Amygdala (tissue), 56 donors: ENCODE results near the gene CD200.

Experiments
- DNase-seq, 56 donors: peaks; one replicate each; lab custom pipeline; 2025; lab: John Stamatoyannopoulos, UW

CD200 gene, protein sequence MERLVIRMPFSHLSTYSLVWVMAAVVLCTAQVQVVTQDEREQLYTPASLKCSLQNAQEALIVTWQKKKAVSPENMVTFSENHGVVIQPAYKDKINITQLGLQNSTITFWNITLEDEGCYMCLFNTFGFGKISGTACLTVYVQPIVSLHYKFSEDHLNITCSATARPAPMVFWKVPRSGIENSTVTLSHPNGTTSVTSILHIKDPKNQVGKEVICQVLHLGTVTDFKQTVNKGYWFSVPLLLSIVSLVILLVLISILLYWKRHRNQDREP

DNA sequence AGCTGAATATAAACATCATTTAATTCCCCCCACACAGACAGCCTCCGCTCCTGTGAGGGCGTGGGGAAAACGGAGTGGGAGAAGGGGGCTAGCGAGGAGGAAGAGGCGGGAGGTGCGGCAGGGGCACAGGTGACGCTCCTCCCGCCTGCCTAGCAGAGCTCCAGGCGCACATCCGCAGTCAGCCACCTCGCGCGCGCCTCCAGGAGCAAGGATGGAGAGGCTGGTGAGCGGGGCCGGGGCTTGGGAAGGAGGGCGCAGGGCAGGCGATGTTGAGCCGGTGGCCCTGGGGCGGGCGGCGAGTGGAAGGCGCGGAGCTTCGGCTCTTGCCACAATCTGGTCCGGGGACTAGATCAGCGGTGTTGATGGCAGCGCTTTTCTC is at the start of gene CD200:
TSS of gene CD200 (plus strand) at position 155 of the 379 bp plus-strand sequence. CDS start at position 212, 57 bp downstream.
- peak in 48 of 56 donors; percentile 11 to 84 (median 60) for DNase-seq

DNA sequence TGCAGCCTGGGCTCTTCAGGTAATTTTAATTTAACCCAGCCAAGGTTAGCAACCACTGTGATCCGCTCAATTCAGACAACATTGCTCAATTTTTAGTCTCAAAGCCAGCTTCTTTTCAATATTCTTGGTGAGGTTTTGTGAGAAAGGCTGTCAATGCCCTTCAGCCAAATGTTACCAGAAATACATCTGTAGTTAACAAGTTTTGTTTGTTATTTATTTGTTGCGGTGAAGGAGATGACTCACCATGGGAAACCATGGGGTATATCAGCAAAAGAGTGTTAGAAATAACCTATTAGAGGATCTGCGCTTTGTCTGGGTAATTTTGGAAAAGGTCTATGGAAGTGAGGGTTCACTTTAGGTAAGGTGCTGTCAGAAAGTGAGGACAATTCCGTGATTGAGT is 43.9 kb upstream of the CD200 start:
- DNase-seq, result no peak

DNA sequence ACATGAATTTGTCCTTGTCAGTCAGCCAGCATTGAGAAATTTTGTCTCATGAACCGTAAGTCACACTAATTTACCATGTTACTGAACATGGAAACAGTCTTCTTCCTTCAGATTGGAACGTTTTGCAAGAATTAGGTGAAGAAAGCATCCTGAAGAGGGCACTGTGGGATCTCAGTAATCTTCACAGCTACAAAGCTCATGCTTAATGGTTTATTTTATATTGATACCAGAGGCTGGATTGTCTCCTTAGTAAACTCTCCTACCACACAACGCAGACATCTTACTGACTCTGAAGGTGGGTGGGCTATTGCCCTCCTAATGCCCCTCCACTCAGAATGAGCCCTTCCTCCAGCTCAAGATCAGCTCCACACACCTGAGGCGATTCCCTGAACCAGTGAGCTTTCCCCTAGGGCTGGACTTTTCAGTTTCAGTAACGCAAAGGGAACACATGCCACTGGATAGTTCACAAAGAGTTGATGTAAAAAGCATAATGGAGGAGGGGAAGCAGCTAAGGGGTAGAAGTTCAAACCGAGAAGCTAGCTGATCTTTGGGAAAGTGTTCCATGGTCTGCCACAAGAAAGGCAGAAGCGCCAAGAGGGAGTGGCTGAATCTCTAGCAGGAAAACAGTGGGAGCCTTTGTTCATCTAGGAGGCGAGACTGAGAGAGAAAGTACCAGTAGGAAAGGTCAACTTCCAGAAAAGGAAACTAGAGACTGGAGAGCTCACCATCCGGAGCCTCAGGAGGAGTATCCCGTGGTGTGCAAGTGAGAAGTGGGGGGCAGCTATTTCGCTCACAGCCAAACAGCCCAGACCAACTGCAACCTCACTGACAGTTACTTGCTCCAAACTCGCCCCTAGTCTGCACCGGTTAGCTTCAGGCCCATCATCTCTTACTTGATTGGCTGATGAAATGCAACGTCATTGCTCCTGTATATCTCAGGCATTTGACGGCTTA is 39.3 kb upstream of the CD200 start, which contains the start of gene SLC9C1:
TSS of gene SLC9C1 (minus strand) at position 849 of the 954 bp plus-strand sequence. CDS start 7,425 bp downstream, outside the sequence.
- peak in 28 of 56 donors; percentile 6 to 78 (median 44) for DNase-seq

DNA sequence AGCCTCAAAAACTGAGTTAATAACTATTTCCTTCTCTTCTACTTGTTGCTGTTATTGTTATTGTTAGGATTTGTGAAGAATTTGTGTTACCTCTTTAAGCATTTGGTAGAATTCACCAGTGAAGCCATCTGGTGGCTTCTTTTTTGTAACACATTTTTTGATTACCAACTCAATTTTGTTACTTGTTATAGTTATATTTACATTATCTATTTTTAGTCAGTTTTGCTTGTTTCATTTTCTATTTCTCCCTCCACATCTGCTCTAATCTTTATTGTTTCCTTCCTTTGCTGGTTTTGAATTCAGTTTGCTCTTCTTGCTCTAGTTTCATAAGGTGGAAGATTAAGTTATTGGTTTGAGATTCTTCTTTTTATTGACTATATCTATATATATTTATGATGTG is 35.2 kb upstream of the CD200 start:
- DNase-seq, result no peak

DNA sequence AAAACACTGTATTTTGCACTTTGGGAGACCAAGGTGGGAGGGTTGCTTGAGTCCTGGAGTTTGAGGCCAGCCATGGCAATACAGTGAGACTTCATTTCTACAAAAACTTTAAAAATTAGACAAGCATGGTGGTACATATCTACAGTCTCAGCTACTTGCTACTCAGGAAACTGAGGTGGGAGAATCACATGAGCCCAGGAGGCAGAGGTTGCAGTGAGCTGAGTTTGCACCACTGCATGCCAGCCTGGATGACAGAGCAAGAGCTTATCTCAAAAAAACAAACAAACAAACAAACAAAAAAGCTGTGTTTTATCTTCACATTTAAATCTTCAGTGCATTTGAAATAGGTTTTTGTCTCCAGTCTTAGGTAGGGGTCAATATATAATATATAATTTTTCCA is 34.2 kb upstream of the CD200 start:
- DNase-seq, result no peak

DNA sequence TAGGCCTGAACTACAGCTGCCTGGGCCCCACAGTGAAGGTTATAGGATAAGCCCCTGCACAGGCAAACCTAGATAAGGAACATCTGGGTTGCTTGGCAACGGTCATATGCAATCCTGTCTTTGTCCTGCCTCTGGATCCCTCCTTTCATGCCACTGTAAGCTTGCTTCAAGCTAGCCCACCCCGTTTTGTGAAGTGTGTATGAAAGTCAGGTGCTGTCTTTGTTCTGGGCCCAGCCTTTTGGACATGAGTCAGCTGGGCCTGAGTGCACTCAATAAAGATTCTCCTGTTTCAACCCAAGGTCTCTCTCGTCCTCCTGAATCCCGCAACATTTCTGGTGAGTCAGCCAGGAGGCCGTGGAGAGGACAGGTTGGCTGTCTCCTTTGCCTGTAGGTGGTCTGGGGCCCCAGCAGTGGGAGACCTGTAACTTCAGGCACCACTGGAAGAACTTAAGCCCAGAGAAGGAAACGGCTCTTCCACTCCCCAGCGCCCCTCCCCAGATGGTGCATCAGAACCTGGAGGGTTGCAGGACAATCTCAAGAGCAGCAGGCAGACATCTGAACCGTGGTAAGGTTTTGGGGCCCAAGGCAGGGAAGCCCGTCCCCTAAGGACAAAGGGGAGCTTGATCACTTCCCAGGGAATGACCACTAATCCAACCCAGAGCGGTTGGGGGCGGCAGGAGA is 30.7 kb upstream of the CD200 start:
- no peak for DNase-seq

DNA sequence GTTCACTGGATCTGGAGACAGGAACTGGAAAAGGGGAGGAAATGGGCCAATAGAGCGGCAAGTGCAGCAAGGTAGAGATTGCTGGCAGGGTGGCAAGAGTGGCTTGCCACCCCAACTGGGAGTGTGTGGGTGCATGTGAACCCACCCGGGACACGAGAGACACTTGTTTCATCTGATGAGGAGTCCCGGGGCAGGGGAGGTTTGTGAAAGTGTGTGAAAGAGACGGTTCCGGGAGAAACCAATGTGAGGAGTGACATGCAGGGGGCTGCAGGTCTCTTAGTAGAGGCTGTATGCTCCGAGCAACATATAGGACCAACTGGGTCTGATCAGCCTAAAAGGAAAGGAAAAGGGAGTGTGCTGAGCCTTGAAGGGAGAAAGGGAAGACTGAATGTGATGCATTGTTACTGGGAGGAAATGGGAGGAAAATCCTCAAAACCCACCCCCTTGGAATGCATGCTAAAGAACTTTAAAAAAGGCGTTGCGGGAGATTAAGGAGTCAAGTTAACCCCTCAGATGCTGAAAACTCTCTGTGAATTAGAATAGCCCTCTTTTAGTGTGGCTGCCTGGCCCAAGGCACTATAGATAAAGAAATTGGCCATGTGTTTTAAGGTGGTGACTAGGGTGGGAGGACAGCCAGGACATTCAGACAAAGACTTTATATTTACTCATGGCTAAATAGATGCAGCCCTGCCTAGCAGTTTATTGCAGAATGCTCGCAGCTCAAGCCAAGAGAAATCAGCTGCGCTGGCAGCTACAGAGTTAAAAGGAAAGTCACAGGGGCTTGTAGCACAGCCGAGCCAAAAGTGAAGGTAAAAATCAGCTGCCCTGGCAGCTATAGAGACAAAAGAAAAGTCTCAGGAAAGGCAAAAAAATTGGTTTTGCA is 29.8 kb upstream of the CD200 start:
- DNase-seq, result no peak

DNA sequence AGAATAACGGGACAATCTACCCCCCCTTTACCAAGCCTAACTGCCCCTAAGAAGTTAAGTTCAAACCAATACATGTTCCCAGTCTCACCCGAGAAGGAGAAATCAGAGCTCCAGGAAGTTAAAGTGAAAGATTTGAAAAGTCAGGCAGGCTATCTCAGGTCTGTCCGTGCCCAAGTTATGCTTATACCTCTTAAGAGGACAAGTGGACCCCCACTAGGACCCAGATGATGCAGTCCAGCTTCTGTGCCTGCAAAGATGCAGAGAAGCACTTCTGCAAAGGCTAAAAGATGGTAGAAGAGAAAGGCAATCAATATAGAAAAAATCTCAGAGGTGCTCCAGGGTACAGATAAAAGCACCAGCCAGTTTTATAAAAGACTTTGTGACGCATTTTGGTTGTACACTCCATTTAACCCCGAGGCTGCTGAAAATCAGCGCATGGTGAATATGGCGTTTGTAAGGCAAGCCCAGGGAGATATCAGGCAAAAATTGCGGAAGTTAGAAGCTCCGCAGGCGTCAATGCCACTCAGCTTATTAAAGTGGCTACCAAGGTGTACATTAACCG is 29.1 kb upstream of the CD200 start:
- peak in 13 of 56 donors; percentile 13 to 70 (median 43) for DNase-seq

DNA sequence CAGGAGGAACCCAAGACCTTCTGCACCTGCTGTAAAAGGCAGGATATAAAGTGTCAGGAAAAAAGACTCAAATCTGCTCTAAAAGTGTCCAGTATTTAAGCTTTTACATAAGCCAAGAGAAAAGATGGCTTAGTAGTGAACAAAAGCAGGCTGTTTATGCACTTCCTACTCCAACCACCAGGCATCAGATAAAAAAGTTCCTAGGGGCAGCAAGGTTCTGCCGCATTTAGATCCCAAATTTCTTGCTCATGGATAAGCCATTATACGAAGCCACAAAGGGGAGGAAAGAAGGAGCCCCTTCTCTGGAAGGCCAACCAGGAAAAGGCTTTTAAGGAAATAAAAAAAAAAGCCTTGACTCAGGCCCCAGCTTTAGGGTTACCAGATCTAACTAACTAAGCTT is 28.3 kb upstream of the CD200 start:
- DNase-seq, result no peak

DNA sequence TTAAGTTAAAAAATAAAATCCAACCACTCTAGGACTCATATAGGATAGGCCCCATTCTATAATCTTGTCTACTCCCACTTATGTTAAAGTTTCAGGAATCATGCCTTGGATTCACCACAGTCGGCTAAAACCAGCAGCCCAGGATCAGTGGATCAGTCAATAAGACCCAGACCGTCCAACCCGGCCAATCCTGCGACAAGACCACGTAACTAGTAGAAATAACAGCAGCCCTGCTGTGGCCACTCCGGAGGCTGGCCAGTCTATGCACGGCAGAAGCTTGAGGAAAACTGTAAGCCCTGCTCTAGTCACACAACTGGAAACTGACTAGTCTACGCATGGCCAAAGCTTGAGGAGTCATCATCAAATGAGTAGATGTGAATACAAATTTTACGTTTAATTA is 26.1 kb upstream of the CD200 start:
- DNase-seq, result no peak

DNA sequence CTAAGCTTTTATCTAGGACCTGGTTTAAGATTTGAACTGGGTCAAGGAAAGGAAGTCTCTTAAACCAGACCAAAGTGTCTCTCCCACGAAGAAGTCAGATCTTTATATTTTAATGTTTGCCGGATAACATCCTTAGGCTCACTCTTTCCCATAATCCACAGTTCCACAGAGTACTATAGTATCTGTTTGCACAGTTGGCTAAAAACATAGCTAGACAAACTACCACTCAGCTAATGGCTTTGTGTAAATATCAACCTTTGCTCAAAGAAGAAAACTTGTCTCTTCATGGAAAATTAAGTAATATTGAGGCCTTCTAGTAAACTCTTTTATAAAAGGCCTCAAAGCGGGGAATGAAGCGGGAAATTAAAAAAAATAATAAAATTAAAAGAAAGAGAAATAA is 25.4 kb upstream of the CD200 start:
- no peak for DNase-seq

DNA sequence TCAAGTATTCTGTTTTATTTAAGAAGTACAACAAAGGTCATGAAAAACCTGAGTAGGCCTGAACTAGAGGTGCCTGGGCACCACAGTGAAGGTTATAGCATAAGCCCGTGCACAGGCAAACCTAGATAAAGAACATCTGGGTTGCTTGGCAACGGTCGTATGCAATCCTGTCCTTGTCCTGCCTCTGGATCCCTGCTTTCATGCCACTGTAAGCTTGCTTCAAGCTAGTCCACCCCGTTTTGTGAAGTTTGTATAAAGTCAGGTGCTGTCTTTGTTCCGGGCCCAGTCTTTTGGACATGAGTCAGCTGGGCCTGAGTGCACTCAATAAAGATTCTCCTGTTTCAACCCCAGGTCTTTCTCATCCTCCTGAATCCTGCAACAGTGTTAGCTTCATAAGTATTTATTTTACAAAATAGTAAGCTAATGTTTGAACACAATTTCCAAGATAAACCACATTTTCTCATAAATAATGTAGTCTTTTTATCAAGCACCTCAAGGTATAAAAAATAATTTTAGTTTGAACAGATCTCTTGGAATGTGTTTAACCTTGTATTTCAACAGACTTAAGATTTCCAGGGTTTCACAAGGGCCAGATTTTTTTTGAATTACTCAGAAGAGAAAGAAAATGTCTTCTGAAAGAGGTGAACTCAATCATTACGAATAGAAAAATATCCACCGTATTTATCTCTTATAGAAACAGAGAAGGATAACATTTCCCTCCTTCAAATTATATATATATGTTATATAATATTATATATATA is 24.6 kb upstream of the CD200 start:
- DNase-seq, result no peak

DNA sequence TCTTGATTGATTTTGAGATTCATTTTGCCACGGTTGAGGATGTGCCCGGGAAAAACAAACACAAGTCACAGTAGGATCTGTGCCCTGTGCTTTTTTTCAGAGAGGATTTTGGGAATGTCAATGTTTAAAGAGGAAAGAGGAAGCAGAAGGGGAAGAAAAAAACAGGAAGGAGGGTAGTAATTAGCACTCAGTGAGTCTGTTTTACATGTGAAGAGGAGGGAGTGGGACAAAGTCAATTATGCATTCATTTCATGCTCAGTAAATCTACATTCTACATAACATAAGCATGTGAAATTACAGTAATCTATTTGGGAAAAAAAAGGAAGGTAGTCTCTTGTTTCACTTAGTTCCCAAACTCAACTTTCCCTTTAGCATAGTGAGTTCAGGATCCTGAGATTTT is 18.3 kb upstream of the CD200 start:
- DNase-seq, result no peak

DNA sequence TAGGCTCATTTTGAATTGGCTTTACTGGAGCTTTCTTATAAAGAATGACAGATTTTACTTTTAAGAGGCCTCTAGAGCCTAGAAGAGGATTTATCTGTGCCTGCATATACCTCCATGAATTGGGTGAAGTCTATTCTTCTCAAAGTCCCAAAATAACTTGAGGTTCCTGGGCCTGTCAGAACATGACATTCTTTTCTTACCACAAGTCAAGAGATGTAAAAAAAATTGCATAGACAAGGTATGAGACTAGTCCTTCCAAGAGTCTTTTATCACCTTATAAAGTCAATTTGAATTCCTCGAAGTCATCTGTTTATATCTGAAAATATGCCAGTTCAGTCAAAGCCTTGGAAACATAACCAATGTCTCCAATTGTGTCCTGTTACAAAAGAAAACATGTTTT is 17.2 kb upstream of the CD200 start:
- no peak for DNase-seq

DNA sequence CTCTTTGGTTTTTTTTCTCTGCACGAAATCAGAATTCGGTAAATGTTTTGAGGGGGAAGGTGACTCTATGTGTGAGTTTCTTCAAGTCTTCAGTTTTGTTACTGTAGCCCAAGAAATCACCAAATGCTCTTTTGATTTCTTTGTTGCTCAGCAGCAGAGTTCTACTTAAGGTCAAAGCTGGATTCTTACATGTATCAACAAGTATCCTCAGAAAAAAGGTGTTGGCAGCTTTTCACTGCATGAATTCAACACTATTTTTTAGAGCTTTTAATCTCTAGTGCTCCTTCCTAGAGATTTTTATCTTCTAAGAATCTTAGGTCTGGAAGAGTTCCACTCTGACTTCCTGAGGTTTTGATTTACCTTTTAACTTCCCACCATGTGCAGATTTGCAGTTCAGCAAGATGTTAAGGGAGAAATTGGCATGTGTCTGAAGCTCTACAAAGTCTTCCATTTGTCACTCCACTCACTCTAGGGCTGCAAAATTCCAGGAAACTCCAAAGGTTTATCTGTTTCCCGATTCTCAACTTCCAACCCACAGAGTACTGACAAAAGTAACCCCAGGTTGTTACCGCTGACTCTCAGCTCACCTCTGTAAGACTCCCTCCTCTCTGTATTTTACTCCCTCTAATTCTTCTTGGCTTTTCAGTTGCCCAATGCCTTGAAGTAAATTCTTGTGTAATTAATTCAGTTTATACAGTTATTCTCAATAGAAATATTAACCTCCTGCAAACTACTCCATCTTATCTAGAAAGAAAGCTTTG is 13.3 kb upstream of the CD200 start:
- DNase-seq, result no peak

DNA sequence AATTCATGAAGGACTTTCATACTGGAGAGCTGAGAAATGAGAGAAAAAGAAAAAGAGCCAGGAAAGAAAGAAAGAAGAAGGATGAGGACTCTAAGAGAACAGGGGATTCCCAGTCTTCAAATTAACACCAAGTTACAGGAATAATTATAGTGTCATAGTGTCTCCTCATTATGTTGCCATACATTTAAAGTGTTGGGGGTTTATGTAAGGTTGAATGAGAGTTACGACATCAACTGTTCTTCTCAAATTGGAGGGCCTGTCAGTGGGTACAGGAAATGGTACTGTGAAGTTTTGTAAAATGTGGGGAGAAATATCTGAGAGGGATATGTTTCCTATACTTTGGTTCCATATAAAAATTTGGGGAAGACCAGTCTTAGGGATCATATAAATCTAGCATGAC is 12.3 kb upstream of the CD200 start:
- DNase-seq, result no peak

DNA sequence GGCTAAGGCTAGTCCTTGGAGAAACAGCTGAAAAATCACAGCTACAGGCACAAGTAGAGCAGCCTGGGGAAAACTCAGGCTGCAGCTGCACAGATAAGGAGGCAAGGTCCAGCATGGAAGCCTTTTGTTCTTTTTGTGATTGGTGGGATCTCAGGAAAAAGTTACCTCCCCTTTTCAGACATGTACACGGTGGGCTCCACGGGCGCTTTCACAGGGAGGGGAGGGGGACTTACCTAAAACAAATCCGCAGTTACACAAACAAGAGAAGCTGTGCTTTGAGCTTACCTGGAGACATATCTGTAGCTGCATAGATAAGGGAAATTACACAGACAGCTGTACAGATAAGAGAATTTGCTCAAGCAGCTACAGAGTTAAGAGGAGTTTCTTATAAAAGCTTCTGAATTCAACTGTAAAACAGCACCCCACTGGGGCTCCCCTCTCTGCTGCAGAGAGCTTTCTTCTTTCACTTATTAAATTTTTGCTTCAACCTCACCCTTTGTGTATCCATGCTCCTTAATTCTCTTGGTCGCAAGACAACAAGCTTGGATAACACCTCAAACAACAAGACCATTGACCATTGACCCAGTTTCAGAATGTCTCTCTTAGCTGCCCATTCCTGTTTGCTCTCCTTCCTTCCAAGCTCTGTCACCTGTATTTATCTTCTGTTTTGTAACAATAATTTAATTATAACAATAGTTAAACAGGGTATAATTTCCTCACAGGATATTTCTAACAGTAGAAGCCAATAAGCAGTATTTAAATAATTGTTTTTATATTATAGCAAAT is 10.9 kb upstream of the CD200 start:
- DNase-seq, result no peak
